ENCODE results near the gene ECSIT. TPM values are rescaled to one million over a fixed set of nuclear protein-coding genes. Genes with fewer than 3 reads are reported as not detected.

The ECSIT gene
- total RNA-seq, 1 experiment from 2014 or later: 39.4 TPM

DNA sequence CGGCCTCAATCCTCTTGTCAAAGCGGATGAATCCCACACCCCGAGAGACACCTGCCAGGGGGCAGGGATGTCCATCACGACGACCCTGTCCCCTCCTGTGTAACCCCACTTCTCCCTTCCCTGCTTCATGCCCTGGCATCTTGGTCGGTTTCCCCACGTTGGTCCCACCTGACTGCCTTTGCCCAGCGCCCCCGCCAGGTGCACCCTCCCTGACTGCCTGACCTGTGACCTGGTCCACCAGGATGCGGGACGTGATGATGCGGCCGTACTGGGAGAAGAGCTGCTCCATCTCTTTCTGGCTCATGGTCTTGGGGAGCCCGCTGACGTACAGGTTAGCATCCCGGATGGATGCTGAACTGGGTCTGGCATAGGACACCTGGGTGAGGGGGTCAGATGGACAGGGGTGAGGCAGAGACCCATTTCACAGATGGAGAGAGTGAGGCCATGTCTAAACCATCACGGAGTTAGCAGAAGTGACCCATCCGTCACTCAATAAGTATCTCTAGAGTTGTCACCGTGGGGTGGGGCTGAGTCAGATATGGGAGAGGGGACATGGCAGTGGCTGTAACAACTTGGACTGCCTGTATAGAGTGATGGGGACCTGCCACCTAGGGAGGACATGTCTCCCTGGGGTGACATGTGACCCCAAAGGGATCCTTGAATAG lies 70.6 kb downstream of the ECSIT start:
- no peak for DNase-seq (ENCODE audit: low read depth, low spot score)
- in situ Hi-C loops (cut with HindIII; ENCODE audit: low pct_unique_long_range_greater_than_20kb, low sequenced_read_pairs) (no loop called here), intact Hi-C loops (cut with micrococcal nuclease; ENCODE audit: unreplicated experiment) (no loop called here)
- Histone ChIP-seq H3K27ac (ENCODE audit: low read length) (no peak overlapping the region), H3K27me3 (ENCODE audit: control insufficient read depth, insufficient read depth, low read length) (no peaks in the 10 kb centered on the region), H3K36me3 (ENCODE audit: control insufficient read depth, insufficient read depth, low read length) (no peaks in the 10 kb centered on the region), H3K9me3 (ENCODE audit: control insufficient read depth, insufficient read depth, low read depth, low read length) (no peaks in the 10 kb centered on the region), H3K4me3 (ENCODE audit: low read depth in 2 of 2, low read length in 2 of 2) (no peak overlapping the region), H3K4me1 (ENCODE audit: control insufficient read depth, insufficient read depth, low read length) (no peaks in the 10 kb centered on the region)
- BruUV-seq (replicated peaks): no TSS peak
- no peak for ATAC-seq
- CTCF ChIA-PET: interaction anchor here (0.7 kb wide), 1 partner anchor 100 kb away, joined by 4 read pairs; no protein-coding TSS in a partner anchor
- POLR2A ChIA-PET: no interaction called here
- no peak for TF ChIP-seq CTCF (IDR thresholded peaks at IDR 0.05)
- TF ChIP-seq POLR2AphosphoS5 (IDR thresholded peaks at IDR 0.05; ENCODE audit: low read depth, low read length): no peak

GRCh38 chr19:11457831-11458230 lies 71.1 kb downstream of the ECSIT start:
- H3K4me3 ChIP-seq (ENCODE audit: low read depth in 2 of 2, low read length in 2 of 2): no peak overlapping the region
- no peaks in the 10 kb centered on the region for H3K27me3 ChIP-seq (ENCODE audit: control insufficient read depth, insufficient read depth, low read length)
- H3K27ac ChIP-seq (ENCODE audit: low read length): no peak overlapping the region
- in situ Hi-C loops (cut with HindIII; ENCODE audit: low pct_unique_long_range_greater_than_20kb, low sequenced_read_pairs): no loop called here
- POLR2A ChIA-PET: no interaction called here
- CTCF ChIA-PET: no interaction called here
- no peaks in the 10 kb centered on the region for H3K9me3 ChIP-seq (ENCODE audit: control insufficient read depth, insufficient read depth, low read depth, low read length)
- no peak for ATAC-seq
- TF ChIP-seq TCF7L2 (IDR thresholded peaks at IDR 0.05; ENCODE audit: low read depth, low read length) (no peak), CTCF (IDR thresholded peaks at IDR 0.05) (no peak), POLR2AphosphoS5 (IDR thresholded peaks at IDR 0.05; ENCODE audit: low read depth, low read length) (no peak), SIN3A (IDR thresholded peaks at IDR 0.05; ENCODE audit: borderline replicate concordance, insufficient read depth, low read depth, low read length) (no peak)
- no peak for DNase-seq (ENCODE audit: low read depth, low spot score)
- H3K4me1 ChIP-seq (ENCODE audit: control insufficient read depth, insufficient read depth, low read length): no peaks in the 10 kb centered on the region
- no peaks in the 10 kb centered on the region for H3K36me3 ChIP-seq (ENCODE audit: control insufficient read depth, insufficient read depth, low read length)
- intact Hi-C loops (cut with micrococcal nuclease; ENCODE audit: unreplicated experiment): no loop called here
- BruUV-seq (replicated peaks): no TSS peak

GRCh38 chr19:11457115-11457514 lies 71.8 kb downstream of the ECSIT start:
- no peak for DNase-seq (ENCODE audit: low read depth, low spot score)
- ChIA-PET CTCF (no interaction called here), POLR2A (no interaction called here)
- intact Hi-C loops (cut with micrococcal nuclease; ENCODE audit: unreplicated experiment): no loop called here
- Histone ChIP-seq H3K36me3 (ENCODE audit: control insufficient read depth, insufficient read depth, low read length) (no peaks in the 10 kb centered on the region), H3K4me1 (ENCODE audit: control insufficient read depth, insufficient read depth, low read length) (no peaks in the 10 kb centered on the region), H3K4me3 (ENCODE audit: low read depth in 2 of 2, low read length in 2 of 2) (no peak overlapping the region), H3K27ac (ENCODE audit: low read length) (no peak overlapping the region), H3K9me3 (ENCODE audit: control insufficient read depth, insufficient read depth, low read depth, low read length) (no peaks in the 10 kb centered on the region), H3K27me3 (ENCODE audit: control insufficient read depth, insufficient read depth, low read length) (no peaks in the 10 kb centered on the region)
- peak; percentile 43; the same call in 1 of the 2 replicates for ATAC-seq
- no TSS peak for BruUV-seq (replicated peaks)
- in situ Hi-C loops (cut with HindIII; ENCODE audit: low pct_unique_long_range_greater_than_20kb, low sequenced_read_pairs): no loop called here
- TF ChIP-seq CTCF (IDR thresholded peaks at IDR 0.05) (no peak), TCF7L2 (IDR thresholded peaks at IDR 0.05; ENCODE audit: low read depth, low read length) (no peak), SIN3A (IDR thresholded peaks at IDR 0.05; ENCODE audit: borderline replicate concordance, insufficient read depth, low read depth, low read length) (no peak), POLR2AphosphoS5 (IDR thresholded peaks at IDR 0.05; ENCODE audit: low read depth, low read length) (no peak)
- TF ChIP-seq, protein P1, sequence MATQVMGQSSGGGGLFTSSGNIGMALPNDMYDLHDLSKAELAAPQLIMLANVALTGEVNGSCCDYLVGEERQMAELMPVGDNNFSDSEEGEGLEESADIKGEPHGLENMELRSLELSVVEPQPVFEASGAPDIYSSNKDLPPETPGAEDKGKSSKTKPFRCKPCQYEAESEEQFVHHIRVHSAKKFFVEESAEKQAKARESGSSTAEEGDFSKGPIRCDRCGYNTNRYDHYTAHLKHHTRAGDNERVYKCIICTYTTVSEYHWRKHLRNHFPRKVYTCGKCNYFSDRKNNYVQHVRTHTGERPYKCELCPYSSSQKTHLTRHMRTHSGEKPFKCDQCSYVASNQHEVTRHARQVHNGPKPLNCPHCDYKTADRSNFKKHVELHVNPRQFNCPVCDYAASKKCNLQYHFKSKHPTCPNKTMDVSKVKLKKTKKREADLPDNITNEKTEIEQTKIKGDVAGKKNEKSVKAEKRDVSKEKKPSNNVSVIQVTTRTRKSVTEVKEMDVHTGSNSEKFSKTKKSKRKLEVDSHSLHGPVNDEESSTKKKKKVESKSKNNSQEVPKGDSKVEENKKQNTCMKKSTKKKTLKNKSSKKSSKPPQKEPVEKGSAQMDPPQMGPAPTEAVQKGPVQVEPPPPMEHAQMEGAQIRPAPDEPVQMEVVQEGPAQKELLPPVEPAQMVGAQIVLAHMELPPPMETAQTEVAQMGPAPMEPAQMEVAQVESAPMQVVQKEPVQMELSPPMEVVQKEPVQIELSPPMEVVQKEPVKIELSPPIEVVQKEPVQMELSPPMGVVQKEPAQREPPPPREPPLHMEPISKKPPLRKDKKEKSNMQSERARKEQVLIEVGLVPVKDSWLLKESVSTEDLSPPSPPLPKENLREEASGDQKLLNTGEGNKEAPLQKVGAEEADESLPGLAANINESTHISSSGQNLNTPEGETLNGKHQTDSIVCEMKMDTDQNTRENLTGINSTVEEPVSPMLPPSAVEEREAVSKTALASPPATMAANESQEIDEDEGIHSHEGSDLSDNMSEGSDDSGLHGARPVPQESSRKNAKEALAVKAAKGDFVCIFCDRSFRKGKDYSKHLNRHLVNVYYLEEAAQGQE (IDR thresholded peaks at IDR 0.05; ENCODE audit: insufficient read depth in 1 of 2, low read depth in 2 of 2, low read length in 1 of 2): no peak
